Measurements from ENCODE around the gene COX7B2.

The COX7B2 gene, protein sequence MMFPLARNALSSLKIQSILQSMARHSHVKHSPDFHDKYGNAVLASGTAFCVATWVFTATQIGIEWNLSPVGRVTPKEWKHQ

DNA sequence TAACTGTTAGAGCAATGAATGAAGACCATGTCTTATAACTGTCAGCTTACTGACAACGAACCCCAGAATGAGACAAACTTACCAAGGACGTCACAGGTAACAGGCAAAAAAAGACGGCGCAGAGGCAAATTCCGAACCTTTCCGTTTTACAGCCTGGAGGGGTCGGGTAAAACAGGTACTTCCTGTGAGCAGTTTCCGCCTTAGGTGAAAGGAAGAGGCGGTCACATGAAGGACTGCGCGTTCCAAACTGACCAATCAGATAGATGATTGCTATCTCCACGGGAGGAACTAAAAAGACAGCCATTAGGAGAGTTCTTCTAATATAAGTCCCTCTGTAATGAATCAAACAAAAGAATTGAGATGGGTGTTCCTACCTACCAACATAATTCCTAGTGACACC lies at the start of gene COX7B2:
TSS of gene COX7B2 (minus strand) at position 168 of the 400 bp plus-strand sequence. CDS start 174,053 bp downstream, outside the sequence.
- no peak within 1 kb of the TSS for H3K27ac ChIP-seq
- TF ChIP-seq, protein P1, sequence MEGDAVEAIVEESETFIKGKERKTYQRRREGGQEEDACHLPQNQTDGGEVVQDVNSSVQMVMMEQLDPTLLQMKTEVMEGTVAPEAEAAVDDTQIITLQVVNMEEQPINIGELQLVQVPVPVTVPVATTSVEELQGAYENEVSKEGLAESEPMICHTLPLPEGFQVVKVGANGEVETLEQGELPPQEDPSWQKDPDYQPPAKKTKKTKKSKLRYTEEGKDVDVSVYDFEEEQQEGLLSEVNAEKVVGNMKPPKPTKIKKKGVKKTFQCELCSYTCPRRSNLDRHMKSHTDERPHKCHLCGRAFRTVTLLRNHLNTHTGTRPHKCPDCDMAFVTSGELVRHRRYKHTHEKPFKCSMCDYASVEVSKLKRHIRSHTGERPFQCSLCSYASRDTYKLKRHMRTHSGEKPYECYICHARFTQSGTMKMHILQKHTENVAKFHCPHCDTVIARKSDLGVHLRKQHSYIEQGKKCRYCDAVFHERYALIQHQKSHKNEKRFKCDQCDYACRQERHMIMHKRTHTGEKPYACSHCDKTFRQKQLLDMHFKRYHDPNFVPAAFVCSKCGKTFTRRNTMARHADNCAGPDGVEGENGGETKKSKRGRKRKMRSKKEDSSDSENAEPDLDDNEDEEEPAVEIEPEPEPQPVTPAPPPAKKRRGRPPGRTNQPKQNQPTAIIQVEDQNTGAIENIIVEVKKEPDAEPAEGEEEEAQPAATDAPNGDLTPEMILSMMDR (conservative IDR thresholded peaks at IDR 0.05), result no peak
- no peak for TF ChIP-seq ZFX (IDR thresholded peaks at IDR 0.05)

DNA sequence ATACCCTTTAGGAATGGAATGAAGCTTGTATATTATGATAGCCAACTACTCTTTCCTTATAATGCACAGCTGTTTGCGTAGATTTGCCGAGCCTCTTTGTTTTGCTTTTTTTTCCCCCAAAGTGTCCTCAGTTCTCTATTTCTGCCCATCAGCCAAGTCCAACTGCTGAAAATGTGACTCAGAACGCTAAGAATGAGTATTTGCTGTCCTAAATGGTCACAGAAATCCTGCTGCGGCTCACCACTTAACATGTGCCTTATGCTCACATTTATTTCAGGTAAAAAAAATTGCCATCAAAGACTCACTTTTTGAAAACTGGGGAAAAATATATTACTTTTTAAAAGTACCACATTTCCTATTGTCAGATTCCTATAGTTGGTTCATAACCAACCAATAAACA lies 47.4 kb upstream of the COX7B2 start:
- no peak overlapping the region for H3K27ac ChIP-seq
- TF ChIP-seq, protein P1 (conservative IDR thresholded peaks at IDR 0.05), result no peak
- no peak for TF ChIP-seq ZFX (IDR thresholded peaks at IDR 0.05)

DNA sequence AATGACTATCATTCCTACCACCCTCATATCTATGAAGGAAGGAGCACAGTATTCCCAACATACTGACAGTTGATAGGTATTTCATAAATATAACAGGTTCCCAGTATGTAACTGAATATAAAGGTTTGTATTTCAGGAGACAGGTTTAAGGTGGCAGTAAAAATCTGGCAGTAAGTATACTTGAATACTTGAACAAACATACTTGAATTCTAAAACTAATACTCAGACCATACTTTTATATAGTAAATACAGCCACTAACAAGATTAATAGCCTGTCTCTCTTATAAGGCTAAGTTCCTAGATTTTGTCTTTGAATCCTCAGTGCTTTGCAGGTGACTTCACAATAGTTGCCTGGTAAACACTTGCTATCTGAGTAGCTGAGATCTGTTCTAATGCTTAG lies 46.6 kb upstream of the COX7B2 start:
- no peak overlapping the region for H3K27ac ChIP-seq
- TF ChIP-seq, protein P1 (conservative IDR thresholded peaks at IDR 0.05), result no peak
- TF ChIP-seq ZFX (IDR thresholded peaks at IDR 0.05), result no peak

DNA sequence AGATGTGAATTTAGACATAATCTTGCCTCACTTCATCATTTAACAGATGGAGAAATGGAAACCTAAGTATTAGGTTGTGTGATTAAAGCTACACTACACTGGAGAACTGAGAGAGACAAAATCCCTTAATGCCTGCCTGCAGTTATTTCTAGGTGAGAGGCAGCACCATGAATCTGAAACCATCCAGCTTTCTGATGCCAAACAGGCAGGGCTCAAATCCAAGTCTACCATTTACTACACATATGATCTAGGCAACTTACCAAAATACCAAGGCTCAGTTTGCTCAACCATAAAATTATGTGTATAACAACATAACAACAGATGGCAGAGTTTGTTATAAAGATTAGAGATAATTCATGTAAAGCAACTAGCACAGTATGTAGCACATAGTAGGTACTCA lies 45.6 kb upstream of the COX7B2 start:
- H3K27ac ChIP-seq, result no peak overlapping the region
- TF ChIP-seq, protein P1 (conservative IDR thresholded peaks at IDR 0.05), result no peak
- no peak for TF ChIP-seq ZFX (IDR thresholded peaks at IDR 0.05)

DNA sequence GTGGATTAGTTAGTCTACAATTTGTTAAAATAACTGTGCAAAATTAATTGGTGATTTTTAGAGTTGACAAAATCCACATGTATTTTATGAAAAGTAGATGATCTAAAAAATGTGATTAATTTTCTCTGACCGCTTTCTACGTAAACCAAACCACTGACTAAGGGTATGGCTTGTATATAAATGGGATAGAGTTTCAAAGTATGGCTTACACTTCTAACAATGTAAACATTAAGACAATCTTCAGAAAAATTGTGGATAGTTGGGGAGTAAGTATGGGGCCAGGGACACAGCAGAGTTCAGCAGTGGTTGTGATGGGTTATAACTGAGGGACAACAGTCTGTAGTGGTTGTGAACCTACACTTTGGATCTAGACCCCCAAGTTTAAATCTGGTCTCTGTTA lies 44.5 kb upstream of the COX7B2 start:
- no peak for TF ChIP-seq ZFX (IDR thresholded peaks at IDR 0.05)
- TF ChIP-seq, protein P1 (conservative IDR thresholded peaks at IDR 0.05), result no peak
- no peak overlapping the region for H3K27ac ChIP-seq

DNA sequence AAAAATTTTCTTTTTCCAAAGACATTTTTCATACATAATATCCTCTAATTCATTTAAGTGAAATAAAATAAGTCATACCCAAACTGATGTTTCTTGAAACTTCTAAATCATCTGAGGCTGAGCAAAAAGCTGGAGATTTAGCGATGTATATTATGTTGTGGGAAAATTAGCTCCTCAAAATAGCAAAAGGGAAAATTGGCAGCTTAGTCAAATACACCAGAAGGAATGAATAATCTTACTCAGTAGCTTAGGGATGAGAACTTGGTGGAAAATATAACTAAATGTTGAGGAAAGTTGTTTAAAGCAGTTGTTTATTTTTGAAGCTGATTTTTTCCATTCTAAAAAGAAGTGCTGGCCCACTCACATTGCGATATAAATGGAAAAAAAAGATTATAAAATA lies 43.4 kb upstream of the COX7B2 start:
- TF ChIP-seq ZFX (IDR thresholded peaks at IDR 0.05), result no peak
- TF ChIP-seq, protein P1 (conservative IDR thresholded peaks at IDR 0.05), result no peak
- H3K27ac ChIP-seq, result no peak overlapping the region

DNA sequence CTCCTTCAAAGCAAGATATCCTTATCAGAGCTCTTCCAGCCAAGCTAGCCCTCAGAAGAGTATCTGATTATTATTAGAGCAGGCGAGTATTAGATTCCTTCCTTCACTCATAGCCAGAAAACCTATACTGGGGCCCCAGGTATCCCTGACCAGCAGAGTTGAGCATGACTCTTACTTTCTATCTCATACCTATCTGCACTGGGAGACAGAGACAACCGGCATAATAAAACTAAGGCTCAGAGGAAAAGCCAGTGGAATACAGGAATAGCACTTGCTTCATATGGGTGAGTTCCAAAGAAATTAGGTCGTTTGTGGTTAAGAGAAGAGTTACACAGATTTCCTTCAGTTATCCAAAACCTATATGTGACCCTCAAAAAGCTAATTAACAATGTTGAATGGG lies 41.8 kb upstream of the COX7B2 start:
- H3K27ac ChIP-seq, result no peak overlapping the region
- TF ChIP-seq, protein P1 (conservative IDR thresholded peaks at IDR 0.05), result no peak
- no peak for TF ChIP-seq ZFX (IDR thresholded peaks at IDR 0.05)
